HG03108 (cell line): ENCODE measurements around the gene SEC14L2.
"Not testable (repeated sequence)": the region's sequence is repeated elsewhere in the genome, so short reads cannot be mapped to it uniquely, and the experiment has no call there.

ENCODE experiments used
- ATAC-seq: cut with Tn5 transposase; IDR thresholded peaks from one replicate; pipeline ENCODE4 v1.9.1; 2021; ENCODE audit warnings: moderate library complexity; ENCODE audit not compliant: unreplicated experiment

The SEC14L2 gene

DNA sequence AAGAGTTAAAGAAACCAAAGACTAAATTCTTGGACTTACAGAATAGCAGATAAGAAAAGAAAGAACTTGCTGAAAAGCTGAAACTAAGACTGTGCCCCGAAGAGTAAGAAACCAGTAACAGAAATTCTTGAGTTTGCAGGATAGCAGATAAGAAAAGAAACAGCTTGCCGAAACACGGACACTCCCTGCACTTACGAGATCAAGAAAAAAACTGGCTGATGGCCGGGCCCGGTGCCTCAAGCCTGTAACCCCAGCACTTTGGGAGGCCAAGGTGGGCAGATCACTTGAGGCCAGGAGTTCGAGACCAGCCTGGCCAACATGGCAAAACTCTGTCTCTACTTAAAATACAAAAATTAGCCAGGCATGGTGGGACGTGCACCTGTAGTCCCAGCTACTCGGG, 54.7 kb downstream of the SEC14L2 start:
- ATAC-seq, result not testable (repeated sequence)

DNA sequence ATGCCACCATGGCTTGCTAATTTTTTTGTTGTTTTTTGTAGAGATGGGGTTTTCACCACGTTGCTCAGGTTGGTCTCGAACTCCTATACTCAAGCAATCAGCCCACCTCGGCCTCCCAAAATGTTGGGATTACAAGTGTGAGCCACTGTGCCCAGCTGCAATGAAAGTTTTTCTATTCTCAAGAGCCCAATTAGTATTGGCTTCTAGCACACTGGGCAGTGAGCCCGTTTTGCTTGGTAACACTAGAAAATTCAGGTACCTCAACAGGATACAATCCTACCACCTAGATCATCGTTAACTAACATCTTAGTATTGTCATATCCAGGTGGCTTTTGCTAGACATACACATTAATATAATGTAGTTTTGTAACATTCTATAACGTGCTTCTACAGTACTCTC, 56.0 kb downstream of the SEC14L2 start:
- no peak for ATAC-seq

GRCh38 chr22:30453731-30454510, 57.1 kb downstream of the SEC14L2 start:
- no peak for ATAC-seq

- no peak for ATAC-seq
Observed at GRCh38 chr22:30455075-30455840, 58.4 kb downstream of the SEC14L2 start.

GRCh38 chr22:30457981-30458380, 61.2 kb downstream of the SEC14L2 start:
- no peak for ATAC-seq

DNA sequence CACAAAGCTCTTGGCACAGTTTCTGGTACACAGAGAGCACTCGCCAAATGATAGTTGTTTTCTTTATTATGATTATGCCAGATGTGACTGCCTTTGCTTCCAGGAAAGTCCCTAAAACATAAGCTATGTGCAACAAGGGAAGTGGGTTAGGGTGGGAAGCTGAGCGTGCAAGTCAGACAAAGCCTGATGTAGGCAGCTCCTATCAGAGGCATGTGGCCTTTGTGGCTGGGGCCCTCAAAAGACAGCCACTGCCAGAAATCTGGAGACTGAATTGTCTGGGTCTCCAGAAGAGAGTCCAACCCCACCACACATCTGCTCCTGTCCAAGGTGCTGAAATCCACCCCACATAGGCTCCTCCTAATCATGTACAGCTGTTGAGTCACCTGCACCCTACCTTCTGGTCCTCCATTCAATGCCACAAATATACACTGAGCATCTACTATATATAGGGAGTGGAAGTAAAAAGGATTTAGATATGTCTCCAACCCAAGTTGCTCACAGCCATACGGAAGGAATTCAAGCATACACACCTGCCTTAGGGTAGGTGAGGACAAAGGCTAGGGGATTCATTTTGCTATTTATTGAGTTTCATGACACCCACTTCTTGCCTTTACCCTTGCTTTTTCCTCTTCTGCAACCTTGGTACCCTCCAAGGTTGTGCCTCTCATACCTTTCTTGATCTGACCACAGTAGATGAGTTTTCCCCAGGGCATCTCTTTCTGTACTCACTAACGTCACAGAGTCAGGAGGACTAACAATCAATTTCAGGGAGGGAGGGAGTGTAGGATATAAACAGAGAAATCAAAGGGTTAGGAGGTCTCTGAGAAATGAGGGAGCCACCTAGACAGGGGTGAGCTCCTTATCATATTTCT, 62.6 kb downstream of the SEC14L2 start:
- ATAC-seq, result no peak

DNA sequence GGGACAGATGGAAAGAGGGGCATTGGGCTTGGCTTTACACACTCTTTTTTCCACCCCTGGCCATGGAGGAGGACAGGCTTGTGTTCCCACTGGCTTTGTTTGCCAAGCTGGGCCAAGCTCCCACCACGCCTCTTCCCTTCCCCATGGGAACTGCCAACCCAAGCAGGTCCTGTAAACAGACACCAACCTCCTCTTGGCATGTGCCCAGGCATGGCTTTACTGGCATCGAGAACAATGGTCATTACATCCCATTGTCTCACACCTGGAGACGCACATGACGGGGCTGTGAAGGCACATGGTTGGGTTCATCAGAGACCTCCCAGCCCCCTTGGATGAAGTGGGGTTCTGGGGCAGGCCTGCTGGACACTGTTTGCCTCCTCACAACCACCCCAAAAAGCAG, 63.3 kb downstream of the SEC14L2 start:
- ATAC-seq, result no peak

- not testable (repeated sequence) for ATAC-seq
Observed at GRCh38 chr22:30460555-30460954, 63.7 kb downstream of the SEC14L2 start.

GRCh38 chr22:30469165-30469564, 72.3 kb downstream of the SEC14L2 start:
- ATAC-seq, result no peak

- ATAC-seq, result no peak
Observed at GRCh38 chr22:30470655-30471054, 73.8 kb downstream of the SEC14L2 start.

DNA sequence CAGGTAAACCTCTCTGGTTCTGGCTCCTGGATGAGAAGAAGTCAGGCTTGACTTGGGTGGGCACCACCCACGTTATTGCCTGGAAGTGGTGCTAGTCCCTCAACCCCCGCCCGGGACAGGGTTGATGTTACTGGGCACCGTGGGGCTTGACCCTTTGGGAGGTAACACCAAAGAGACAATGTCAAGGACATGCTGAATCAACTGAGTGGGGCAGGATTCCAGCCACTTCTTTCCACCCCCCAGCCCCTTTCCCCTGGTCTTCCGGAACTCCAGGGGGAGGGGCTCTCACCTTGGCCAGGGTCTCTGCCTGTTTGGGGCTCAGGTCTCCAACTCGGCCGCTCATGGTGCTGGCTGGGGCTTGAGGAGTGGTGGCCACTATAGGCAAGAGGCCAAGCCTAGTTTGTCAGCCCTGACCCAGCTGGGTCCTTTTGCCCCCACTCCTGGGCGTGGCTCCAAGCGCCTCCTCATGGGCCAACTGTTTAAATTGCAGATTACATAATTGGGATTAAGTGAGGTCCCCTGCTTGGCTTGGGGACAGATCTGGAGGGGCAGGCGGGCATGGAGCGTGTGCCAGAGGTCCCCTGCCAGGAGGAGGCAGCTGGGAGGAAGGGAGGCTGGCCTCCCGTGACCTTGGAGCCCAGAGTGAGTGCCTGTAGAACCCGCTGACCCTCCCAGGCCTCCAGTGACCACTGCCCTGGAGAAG, 74.9 kb downstream of the SEC14L2 start, which contains the start of gene SEC14L3:
SEC14L3 (minus strand) TSS at position 402 of the 703 bp plus-strand sequence; CDS start at position 343, 59 bp downstream.
- ATAC-seq, result no peak

DNA sequence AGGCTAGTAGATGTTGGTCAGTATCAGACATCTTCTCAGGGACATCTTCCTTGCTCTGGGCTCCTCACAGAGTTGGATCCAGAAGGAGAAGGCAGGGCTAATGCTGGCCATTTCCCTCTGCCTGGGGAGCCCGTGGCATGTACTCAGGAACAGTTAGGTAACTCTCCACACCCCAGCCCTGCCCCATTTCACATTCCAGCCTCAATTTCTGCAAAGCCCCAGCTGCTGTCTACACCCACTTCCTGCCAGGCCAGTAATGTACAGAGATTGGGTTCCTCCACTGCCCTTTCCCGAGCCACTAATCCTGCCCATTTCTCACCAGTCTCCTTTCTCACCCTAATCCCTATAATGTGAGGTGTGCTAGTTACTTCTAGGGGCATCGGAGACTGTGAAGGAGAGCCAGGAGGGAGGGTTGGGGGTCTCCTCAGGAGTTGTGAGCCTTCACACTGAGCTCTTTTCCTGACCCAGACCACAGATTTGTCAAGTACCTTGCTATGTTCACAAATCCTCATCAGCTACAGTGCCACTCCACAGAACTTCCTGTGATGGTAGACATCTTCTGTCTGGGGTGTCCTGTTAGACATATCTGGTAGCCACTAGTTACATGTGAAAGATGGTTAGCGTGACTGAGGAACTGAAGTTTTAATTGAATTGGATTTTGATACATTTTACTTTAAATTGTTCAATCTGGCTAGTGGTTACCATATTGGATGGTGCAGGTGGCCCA, 76.3 kb downstream of the SEC14L2 start:
- ATAC-seq, result no peak

DNA sequence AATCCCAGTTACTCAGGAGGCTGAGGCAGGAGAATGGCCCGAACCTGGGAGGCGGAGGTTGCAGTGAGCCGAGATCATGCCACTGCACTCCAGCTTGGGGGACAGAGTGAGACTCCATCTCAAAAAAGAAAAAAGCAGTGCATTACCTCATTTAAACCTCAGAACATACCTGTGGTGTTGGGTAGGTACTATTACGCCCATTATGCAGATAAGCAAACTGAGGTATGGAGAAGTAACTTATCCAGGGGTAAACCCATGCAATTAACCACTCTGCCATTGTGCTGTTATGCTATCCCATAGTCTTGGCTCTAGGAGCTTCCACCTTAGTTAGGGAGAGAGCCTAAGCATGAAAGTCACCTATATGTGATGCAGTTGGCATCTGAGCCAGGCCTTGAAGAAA, 77.3 kb downstream of the SEC14L2 start:
- ATAC-seq, result no peak
